Activated T-helper 1 cell treated with anti-CD3 and anti-CD28 coated beads, Interleukin-12 subunit alpha, Interleukin-12 subunit beta, Interleukin-2, Interleukin-4 antibody, amounts not matched to agents 30 ng/mL and 10 ng/mL and 1 ng/mL, durations not matched to agents 14 hours and 24 hours and 36 hours (primary cell): ENCODE measurements around the gene CHST10. TPM values are rescaled to one million over a fixed set of nuclear protein-coding genes. Genes with fewer than 3 reads are reported as not detected.

Experiments
- DNase-seq: peaks from one replicate; pipeline ENCODE4 v3.0.0; 2021; ENCODE audit warnings: low spot score
- H3K27ac Mint-ChIP-seq: one replicate; pipeline ENCODE4 v1.8.0; 2021; ENCODE audit warnings: mild to moderate bottlenecking, mixed read lengths
- H3K27me3 Mint-ChIP-seq: one replicate; pipeline ENCODE4 v1.8.0; 2022; ENCODE audit warnings: mild to moderate bottlenecking, moderate library complexity, mixed read lengths; ENCODE audit not compliant: insufficient read depth
- H3K36me3 Mint-ChIP-seq: one replicate; pipeline ENCODE4 v1.8.0; 2021; ENCODE audit warnings: low read depth, mixed read lengths
- H3K4me1 Mint-ChIP-seq: one replicate; pipeline ENCODE4 v1.8.0; 2021; ENCODE audit warnings: low read depth, mixed read lengths
- H3K4me3 Mint-ChIP-seq: one replicate; pipeline ENCODE4 v1.8.0; 2021; ENCODE audit warnings: mild to moderate bottlenecking, moderate library complexity, mixed read lengths
- H3K9me3 Mint-ChIP-seq: one replicate; pipeline ENCODE4 v1.8.0; 2021; ENCODE audit warnings: mixed read lengths
- intact Hi-C: fragments of 100-400 bp; cut with micrococcal nuclease; formaldehyde crosslinking; loops from one replicate; pipeline ENCODE4 v1.15.1; 2024
- total RNA-seq: library from RNA; stranded (reverse); gene quantifications from 2 replicates; pipeline ENCODE4 v1.2.3, GENCODE V29; 2022

Gene CHST10
- total RNA-seq, 1 donor from 2014 or later: 7.8 TPM

- Mint-ChIP-seq H3K27ac (no peak overlapping the region), H3K4me1 (no peaks in the 10 kb centered on the region)
These were observed 19.5 kb downstream of the CHST10 start for GRCh38 chr2:100397976-100398375.

GRCh38 chr2:100397118-100397860, 20.2 kb downstream of the CHST10 start:
- Mint-ChIP-seq H3K9me3 (no peaks in the 10 kb centered on the region), H3K27me3 (no peaks in the 10 kb centered on the region), H3K36me3 (no peaks in the 10 kb centered on the region), H3K4me1 (no peaks in the 10 kb centered on the region), H3K4me3 (no peak overlapping the region), H3K27ac (no peak overlapping the region)
- intact Hi-C loops: no loop called here
- DNase-seq: no peak

More at GRCh38 chr2:100397976-100398375, 19.5 kb downstream of the CHST10 start:
- H3K4me3 Mint-ChIP-seq: no peak overlapping the region
- H3K36me3 Mint-ChIP-seq: no peaks in the 10 kb centered on the region
- intact Hi-C loops: no loop called here
- H3K9me3 Mint-ChIP-seq: no peaks in the 10 kb centered on the region
- H3K27me3 Mint-ChIP-seq: no peaks in the 10 kb centered on the region
- no peak for DNase-seq

GRCh38 chr2:100396483-100396882, 21.0 kb downstream of the CHST10 start:
- Mint-ChIP-seq H3K9me3 (no peaks in the 10 kb centered on the region), H3K4me1 (no peaks in the 10 kb centered on the region), H3K27ac (no peak overlapping the region), H3K4me3 (no peak overlapping the region), H3K27me3 (no peaks in the 10 kb centered on the region), H3K36me3 (no peaks in the 10 kb centered on the region)
- intact Hi-C loops: no loop called here
- no peak for DNase-seq

- Mint-ChIP-seq H3K27ac (no peak overlapping the region), H3K27me3 (no peaks in the 10 kb centered on the region), H3K9me3 (no peaks in the 10 kb centered on the region), H3K4me3 (no peak overlapping the region), H3K4me1 (no peaks in the 10 kb centered on the region), H3K36me3 (no peaks in the 10 kb centered on the region)
- DNase-seq: no peak
- intact Hi-C loops: no loop called here
These were observed 21.7 kb downstream of the CHST10 start for GRCh38 chr2:100395532-100396350.

- no peak for DNase-seq
- intact Hi-C loops: no loop called here
- no peak overlapping the region for H3K27ac Mint-ChIP-seq
- peaks cover 2% of the 10 kb centered on the region for H3K27me3 Mint-ChIP-seq
- H3K4me1 Mint-ChIP-seq: no peaks in the 10 kb centered on the region
- H3K4me3 Mint-ChIP-seq: no peak overlapping the region
- H3K36me3 Mint-ChIP-seq: no peaks in the 10 kb centered on the region
- no peaks in the 10 kb centered on the region for H3K9me3 Mint-ChIP-seq
These were observed 23.3 kb downstream of the CHST10 start for GRCh38 chr2:100394111-100394641.

- no peak overlapping the region for H3K27ac Mint-ChIP-seq
- no peak overlapping the region for H3K4me3 Mint-ChIP-seq
- H3K4me1 Mint-ChIP-seq: no peaks in the 10 kb centered on the region
- H3K9me3 Mint-ChIP-seq: no peaks in the 10 kb centered on the region
- no peak for DNase-seq
- intact Hi-C loops: no loop called here
- H3K36me3 Mint-ChIP-seq: no peaks in the 10 kb centered on the region
- peaks cover 2% of the 10 kb centered on the region for H3K27me3 Mint-ChIP-seq
These were observed 24.1 kb downstream of the CHST10 start for GRCh38 chr2:100393362-100393761.

GRCh38 chr2:100392715-100393114, 24.8 kb downstream of the CHST10 start:
- intact Hi-C loops: no loop called here
- no peak overlapping the region for H3K4me3 Mint-ChIP-seq
- H3K4me1 Mint-ChIP-seq: no peaks in the 10 kb centered on the region
- H3K27me3 Mint-ChIP-seq: peaks cover 2% of the 10 kb centered on the region
- H3K27ac Mint-ChIP-seq: no peak overlapping the region
- H3K36me3 Mint-ChIP-seq: no peaks in the 10 kb centered on the region
- H3K9me3 Mint-ChIP-seq: no peaks in the 10 kb centered on the region
- DNase-seq: no peak

GRCh38 chr2:100391735-100392515, 25.5 kb downstream of the CHST10 start:
- Mint-ChIP-seq H3K27me3 (peaks cover 2% of the 10 kb centered on the region), H3K4me1 (no peaks in the 10 kb centered on the region), H3K4me3 (no peak overlapping the region), H3K36me3 (no peaks in the 10 kb centered on the region), H3K9me3 (no peaks in the 10 kb centered on the region), H3K27ac (no peak overlapping the region)
- no peak for DNase-seq
- intact Hi-C loops: no loop called here

- no peaks in the 10 kb centered on the region for H3K9me3 Mint-ChIP-seq
- no peaks in the 10 kb centered on the region for H3K4me1 Mint-ChIP-seq
- H3K27me3 Mint-ChIP-seq: peaks cover 2% of the 10 kb centered on the region
- H3K4me3 Mint-ChIP-seq: no peak overlapping the region
- no peaks in the 10 kb centered on the region for H3K36me3 Mint-ChIP-seq
- H3K27ac Mint-ChIP-seq: no peak overlapping the region
- DNase-seq: no peak
- intact Hi-C loops: no loop called here
These were observed 27.2 kb downstream of the CHST10 start for GRCh38 chr2:100390001-100390940.

- Mint-ChIP-seq H3K4me1 (no peaks in the 10 kb centered on the region), H3K4me3 (no peak overlapping the region), H3K36me3 (no peaks in the 10 kb centered on the region), H3K27ac (no peak overlapping the region), H3K27me3 (peaks cover 2% of the 10 kb centered on the region), H3K9me3 (no peaks in the 10 kb centered on the region)
- intact Hi-C loops: no loop called here
- no peak for DNase-seq
These were observed 28.8 kb downstream of the CHST10 start for GRCh38 chr2:100388703-100389102.

GRCh38 chr2:100383954-100384353, 33.5 kb downstream of the CHST10 start:
- H3K36me3 Mint-ChIP-seq: no peaks in the 10 kb centered on the region
- intact Hi-C loops: no loop called here
- no peaks in the 10 kb centered on the region for H3K9me3 Mint-ChIP-seq
- H3K4me1 Mint-ChIP-seq: peaks cover 6% of the 10 kb centered on the region
- DNase-seq: no peak
- H3K27me3 Mint-ChIP-seq: peaks cover 7% of the 10 kb centered on the region
- no peak overlapping the region for H3K4me3 Mint-ChIP-seq
- H3K27ac Mint-ChIP-seq: no peak overlapping the region

- Mint-ChIP-seq H3K27me3 (peaks cover 7% of the 10 kb centered on the region), H3K4me3 (no peak overlapping the region), H3K27ac (no peak overlapping the region), H3K4me1 (peaks cover 6% of the 10 kb centered on the region), H3K36me3 (no peaks in the 10 kb centered on the region), H3K9me3 (no peaks in the 10 kb centered on the region)
- DNase-seq: no peak
- intact Hi-C loops: no loop called here
These were observed 34.2 kb downstream of the CHST10 start for GRCh38 chr2:100383306-100383705.
